Measurements from ENCODE around the gene PLXDC1. TPM values are rescaled to one million over a fixed set of nuclear protein-coding genes. Genes with fewer than 3 reads are reported as not detected.
"Not testable (repeated sequence)": the region's sequence is repeated elsewhere in the genome, so short reads cannot be mapped to it uniquely, and the experiment has no call there.

Gene PLXDC1
- total RNA-seq, 2 experiments from 2014 or later: 1.2 to 2.2 TPM

DNA sequence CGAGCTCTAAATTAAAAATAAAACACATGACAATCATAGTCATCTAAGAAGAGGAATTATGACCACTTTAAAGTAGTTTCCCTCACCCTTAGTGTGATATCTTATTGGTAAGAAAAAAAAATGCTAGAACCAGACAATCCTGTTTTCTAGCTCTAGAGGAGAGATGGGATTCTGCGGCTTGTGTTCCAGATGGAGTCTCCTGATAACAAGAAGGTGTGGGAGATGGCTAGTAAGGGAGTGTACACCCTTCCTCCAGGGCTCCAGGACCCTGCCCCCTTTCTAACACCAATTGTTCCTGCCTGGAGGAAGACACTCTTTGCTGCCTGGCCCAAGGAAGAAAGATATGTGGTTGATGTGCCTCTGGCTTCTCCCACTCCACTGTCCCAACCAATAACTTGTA lies 115.4 kb downstream of the PLXDC1 start:
- H3K4me1 Mint-ChIP-seq (ENCODE audit: low read depth): no peaks in the 10 kb centered on the region
- ChIA-PET CTCF (interaction anchor here (0.6 kb wide), 1 partner anchor 81 kb away, joined by 3 read pairs; no protein-coding TSS in a partner anchor), POLR2A (no interaction called here)

DNA sequence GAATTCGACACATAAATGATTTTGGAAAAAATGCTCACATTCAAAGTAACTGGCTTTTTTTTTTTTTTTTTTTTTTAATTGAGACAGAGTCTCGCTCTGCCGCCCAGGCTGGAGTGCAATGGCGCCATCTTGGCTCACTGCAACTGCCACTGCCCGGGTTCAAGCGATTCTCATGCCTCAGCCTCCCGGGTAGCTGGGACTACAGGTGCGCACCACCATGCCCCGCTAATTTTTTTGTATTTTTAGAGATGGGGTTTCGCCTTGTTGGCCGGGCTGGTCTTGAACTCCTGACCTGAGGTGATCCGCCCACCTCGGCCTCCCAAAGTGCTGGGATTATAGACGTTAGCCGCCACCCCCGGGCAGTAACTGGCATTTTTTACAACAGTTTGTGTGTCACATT lies 115.9 kb downstream of the PLXDC1 start:
- H3K4me3 Mint-ChIP-seq; H3K4me1 Mint-ChIP-seq (ENCODE audit: low read depth); H3K36me3 Mint-ChIP-seq; DNase-seq; POLR2A ChIA-PET; H3K9me3 Mint-ChIP-seq; H3K27ac Mint-ChIP-seq; CTCF ChIA-PET; H3K27me3 Mint-ChIP-seq; intact Hi-C loops (cut with micrococcal nuclease): not testable (repeated sequence)

More for the DNA sequence above, 115.4 kb downstream of the PLXDC1 start:
- intact Hi-C loops (cut with micrococcal nuclease): no loop called here
- no peak for DNase-seq
- Mint-ChIP-seq H3K9me3 (no peaks in the 10 kb centered on the region), H3K27me3 (no peaks in the 10 kb centered on the region), H3K4me3 (no peak overlapping the region), H3K27ac (no peak overlapping the region), H3K36me3 (no peaks in the 10 kb centered on the region)

GRCh38 chr17:39028690-39029089 lies 122.7 kb downstream of the PLXDC1 start:
- ChIA-PET CTCF (interaction anchor here (1.6 kb wide), 2 partner anchors 125 to 207 kb away, joined by 4 to 5 read pairs; no protein-coding TSS in a partner anchor), POLR2A (no interaction called here)
- no peak for DNase-seq
- no peaks in the 10 kb centered on the region for H3K9me3 Mint-ChIP-seq
- no peak overlapping the region for H3K27ac Mint-ChIP-seq
- no peak overlapping the region for H3K4me3 Mint-ChIP-seq
- peaks cover 9% of the 10 kb centered on the region for H3K27me3 Mint-ChIP-seq
- intact Hi-C loops (cut with micrococcal nuclease): no loop called here
- no peaks in the 10 kb centered on the region for H3K36me3 Mint-ChIP-seq
- H3K4me1 Mint-ChIP-seq (ENCODE audit: low read depth): no peaks in the 10 kb centered on the region

GRCh38 chr17:39027455-39028035 lies 123.9 kb downstream of the PLXDC1 start:
- Mint-ChIP-seq H3K4me3 (no peak overlapping the region), H3K9me3 (no peaks in the 10 kb centered on the region), H3K4me1 (ENCODE audit: low read depth) (no peaks in the 10 kb centered on the region), H3K36me3 (no peaks in the 10 kb centered on the region), H3K27ac (no peak overlapping the region), H3K27me3 (peaks cover 9% of the 10 kb centered on the region)
- CTCF ChIA-PET: no interaction called here
- no peak for DNase-seq
- POLR2A ChIA-PET: no interaction called here
- intact Hi-C loops (cut with micrococcal nuclease): no loop called here

- DNase-seq: peak; percentile 26
- POLR2A ChIA-PET: no interaction called here
- H3K27ac Mint-ChIP-seq: no peak overlapping the region
- intact Hi-C loops (cut with micrococcal nuclease): no loop called here
- peaks cover 9% of the 10 kb centered on the region for H3K27me3 Mint-ChIP-seq
- no peaks in the 10 kb centered on the region for H3K4me1 Mint-ChIP-seq (ENCODE audit: low read depth)
- peak overlapping the region; percentile 16 for H3K4me3 Mint-ChIP-seq
- CTCF ChIA-PET: no interaction called here
- no peaks in the 10 kb centered on the region for H3K9me3 Mint-ChIP-seq
- H3K36me3 Mint-ChIP-seq: no peaks in the 10 kb centered on the region
These were observed 124.4 kb downstream of the PLXDC1 start for GRCh38 chr17:39026980-39027451.

GRCh38 chr17:39026346-39026745 lies 125.1 kb downstream of the PLXDC1 start:
- H3K27ac Mint-ChIP-seq; H3K27me3 Mint-ChIP-seq; H3K9me3 Mint-ChIP-seq; H3K4me1 Mint-ChIP-seq (ENCODE audit: low read depth); POLR2A ChIA-PET; H3K4me3 Mint-ChIP-seq; CTCF ChIA-PET; DNase-seq; intact Hi-C loops (cut with micrococcal nuclease); H3K36me3 Mint-ChIP-seq: not testable (repeated sequence)

GRCh38 chr17:39022924-39023323 lies 128.5 kb downstream of the PLXDC1 start:
- Mint-ChIP-seq H3K27ac (no peak overlapping the region), H3K27me3 (peaks cover 9% of the 10 kb centered on the region), H3K4me1 (ENCODE audit: low read depth) (peaks cover 12% of the 10 kb centered on the region), H3K9me3 (no peaks in the 10 kb centered on the region), H3K36me3 (no peaks in the 10 kb centered on the region), H3K4me3 (no peak overlapping the region)
- intact Hi-C loops (cut with micrococcal nuclease): no loop called here
- CTCF ChIA-PET: no interaction called here
- POLR2A ChIA-PET: no interaction called here
- DNase-seq: no peak

DNA sequence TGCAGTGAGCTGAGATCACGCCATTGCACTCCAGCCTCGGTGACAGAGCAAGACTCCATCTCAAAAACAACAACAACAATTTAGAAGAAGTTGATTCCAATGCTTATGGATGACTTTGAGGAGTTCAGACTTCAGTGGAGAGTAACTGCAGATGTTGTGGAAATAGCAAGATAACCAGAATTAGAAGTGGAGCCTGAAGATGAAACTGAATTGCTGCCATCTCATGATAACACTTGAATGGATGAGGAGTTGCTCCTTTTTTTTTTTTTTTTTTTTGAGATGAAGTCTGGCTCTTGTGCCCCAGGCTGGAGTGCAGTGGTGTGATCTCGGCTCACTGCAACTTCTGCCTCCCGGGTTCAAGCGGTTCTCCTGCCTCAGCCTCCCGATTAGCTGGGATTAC lies 131.4 kb downstream of the PLXDC1 start:
- H3K27me3 Mint-ChIP-seq; H3K36me3 Mint-ChIP-seq; intact Hi-C loops (cut with micrococcal nuclease); H3K9me3 Mint-ChIP-seq; H3K27ac Mint-ChIP-seq; H3K4me3 Mint-ChIP-seq; DNase-seq: not testable (repeated sequence)
- ChIA-PET CTCF (interaction anchor here (1.9 to 3.4 kb wide), 2 partner anchors 37 to 225 kb away, joined by 4 to 16 read pairs; no protein-coding TSS in a partner anchor), POLR2A (interaction anchor here (0.7 kb wide), 1 partner anchor 236 kb away, joined by 4 read pairs; no protein-coding TSS in a partner anchor)
- peaks cover 30% of the 10 kb centered on the region for H3K4me1 Mint-ChIP-seq (ENCODE audit: low read depth)

- Mint-ChIP-seq H3K27me3 (no peaks in the 10 kb centered on the region), H3K4me1 (ENCODE audit: low read depth) (peaks cover 30% of the 10 kb centered on the region), H3K4me3 (no peak overlapping the region), H3K9me3 (no peaks in the 10 kb centered on the region), H3K36me3 (no peaks in the 10 kb centered on the region), H3K27ac (no peak overlapping the region)
- POLR2A ChIA-PET: no interaction called here
- intact Hi-C loops (cut with micrococcal nuclease): no loop called here
- CTCF ChIA-PET: interaction anchor here (1.8 to 3.5 kb wide), 4 partner anchors 35 to 226 kb away, joined by 4 to 16 read pairs (median 11); no protein-coding TSS in a partner anchor
- DNase-seq: peak; percentile 56
These were observed 132.9 kb downstream of the PLXDC1 start for GRCh38 chr17:39018267-39019134.

GRCh38 chr17:39016193-39017153 lies 135.0 kb downstream of the PLXDC1 start:
- intact Hi-C loops (cut with micrococcal nuclease): no loop called here

GRCh38 chr17:39015546-39015935 lies 135.9 kb downstream of the PLXDC1 start:
- H3K4me1 Mint-ChIP-seq (ENCODE audit: low read depth): peaks cover 30% of the 10 kb centered on the region
- intact Hi-C loops (cut with micrococcal nuclease): no loop called here
- H3K4me3 Mint-ChIP-seq: no peak overlapping the region
- DNase-seq: no peak
- POLR2A ChIA-PET: no interaction called here
- H3K27ac Mint-ChIP-seq: no peak overlapping the region
- CTCF ChIA-PET: interaction anchor here (0.7 to 0.8 kb wide), 2 partner anchors 32 to 639 kb away, joined by 3 to 4 read pairs; no protein-coding TSS in a partner anchor
- H3K9me3 Mint-ChIP-seq: no peaks in the 10 kb centered on the region
- no peaks in the 10 kb centered on the region for H3K27me3 Mint-ChIP-seq
- no peaks in the 10 kb centered on the region for H3K36me3 Mint-ChIP-seq

More at GRCh38 chr17:39016193-39017153, 135.0 kb downstream of the PLXDC1 start:
- no peak for DNase-seq
- Mint-ChIP-seq H3K4me3 (no peak overlapping the region), H3K36me3 (no peaks in the 10 kb centered on the region), H3K9me3 (no peaks in the 10 kb centered on the region), H3K27ac (no peak overlapping the region), H3K27me3 (no peaks in the 10 kb centered on the region), H3K4me1 (ENCODE audit: low read depth) (peaks cover 30% of the 10 kb centered on the region)
- POLR2A ChIA-PET: no interaction called here
- CTCF ChIA-PET: interaction anchor here (0.8 to 3.5 kb wide), 5 partner anchors 33 to 215 kb away, joined by 3 to 16 read pairs (median 4); no protein-coding TSS in a partner anchor
